ENCODE measurements around the gene VAMP1.

DNA sequence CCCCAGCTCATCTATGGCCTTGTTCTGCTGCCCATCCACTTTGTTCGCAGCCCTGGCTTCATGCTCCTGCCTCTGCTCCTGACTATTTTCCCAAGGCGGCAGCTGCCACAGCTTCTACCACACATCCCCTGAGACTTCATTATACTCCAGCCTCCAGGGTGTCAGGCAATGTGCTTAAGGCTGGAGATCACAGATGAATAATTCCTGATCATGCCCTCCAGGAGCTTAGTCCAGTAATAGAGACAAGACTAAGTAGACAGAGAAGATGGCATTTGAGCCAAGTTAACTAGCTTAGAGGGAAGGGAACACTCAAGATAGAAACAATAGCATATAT lies 11.5 kb downstream of the VAMP1 start:
- TF ChIP-seq, protein P1, sequence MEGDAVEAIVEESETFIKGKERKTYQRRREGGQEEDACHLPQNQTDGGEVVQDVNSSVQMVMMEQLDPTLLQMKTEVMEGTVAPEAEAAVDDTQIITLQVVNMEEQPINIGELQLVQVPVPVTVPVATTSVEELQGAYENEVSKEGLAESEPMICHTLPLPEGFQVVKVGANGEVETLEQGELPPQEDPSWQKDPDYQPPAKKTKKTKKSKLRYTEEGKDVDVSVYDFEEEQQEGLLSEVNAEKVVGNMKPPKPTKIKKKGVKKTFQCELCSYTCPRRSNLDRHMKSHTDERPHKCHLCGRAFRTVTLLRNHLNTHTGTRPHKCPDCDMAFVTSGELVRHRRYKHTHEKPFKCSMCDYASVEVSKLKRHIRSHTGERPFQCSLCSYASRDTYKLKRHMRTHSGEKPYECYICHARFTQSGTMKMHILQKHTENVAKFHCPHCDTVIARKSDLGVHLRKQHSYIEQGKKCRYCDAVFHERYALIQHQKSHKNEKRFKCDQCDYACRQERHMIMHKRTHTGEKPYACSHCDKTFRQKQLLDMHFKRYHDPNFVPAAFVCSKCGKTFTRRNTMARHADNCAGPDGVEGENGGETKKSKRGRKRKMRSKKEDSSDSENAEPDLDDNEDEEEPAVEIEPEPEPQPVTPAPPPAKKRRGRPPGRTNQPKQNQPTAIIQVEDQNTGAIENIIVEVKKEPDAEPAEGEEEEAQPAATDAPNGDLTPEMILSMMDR (tag by site-specific recombination; IDR thresholded peaks at IDR 0.05), result no peak
- TF ChIP-seq ZBTB26 (tag by site-specific recombination; optimal IDR thresholded peaks at IDR 0.05), result no peak
- TF ChIP-seq ZNF692 (tag by site-specific recombination; IDR thresholded peaks at IDR 0.05), result no peak
- no peak for TF ChIP-seq ZBTB7A (tag by site-specific recombination; IDR thresholded peaks at IDR 0.05; ENCODE audit: low read depth)
- TF ChIP-seq HIC1 (tag by site-specific recombination; IDR thresholded peaks at IDR 0.05), result no peak
